Activated CD4-positive, alpha-beta T cell treated with anti-CD3 and anti-CD28 coated beads for 1 hour (primary cell): ENCODE measurements around the gene MATN4.

Experiments used
- DNase-seq: peaks from one replicate; pipeline ENCODE4 v3.0.0-alpha.2; 2020

MATN4 gene

DNA sequence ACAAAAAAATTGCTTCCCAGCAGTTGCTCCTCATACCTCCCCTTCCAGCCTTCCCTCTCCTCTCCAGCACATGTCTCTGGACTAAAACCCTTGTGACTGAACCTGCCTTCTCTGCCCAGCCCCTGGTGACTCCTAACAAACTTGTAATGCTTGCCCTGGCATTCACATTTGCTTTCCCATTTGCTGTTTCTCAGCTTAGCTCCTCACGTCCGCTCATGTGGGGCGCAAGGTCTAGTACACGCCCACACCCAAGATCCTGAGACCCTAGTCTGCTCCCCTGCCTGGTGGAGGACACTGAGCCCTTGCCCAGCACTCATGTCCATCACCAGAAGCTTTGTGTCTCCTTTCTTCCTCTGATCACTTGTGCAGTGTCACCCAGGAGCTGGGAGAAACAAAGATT, 19.7 kb downstream of the MATN4 start:
- DNase-seq = no peak

DNA sequence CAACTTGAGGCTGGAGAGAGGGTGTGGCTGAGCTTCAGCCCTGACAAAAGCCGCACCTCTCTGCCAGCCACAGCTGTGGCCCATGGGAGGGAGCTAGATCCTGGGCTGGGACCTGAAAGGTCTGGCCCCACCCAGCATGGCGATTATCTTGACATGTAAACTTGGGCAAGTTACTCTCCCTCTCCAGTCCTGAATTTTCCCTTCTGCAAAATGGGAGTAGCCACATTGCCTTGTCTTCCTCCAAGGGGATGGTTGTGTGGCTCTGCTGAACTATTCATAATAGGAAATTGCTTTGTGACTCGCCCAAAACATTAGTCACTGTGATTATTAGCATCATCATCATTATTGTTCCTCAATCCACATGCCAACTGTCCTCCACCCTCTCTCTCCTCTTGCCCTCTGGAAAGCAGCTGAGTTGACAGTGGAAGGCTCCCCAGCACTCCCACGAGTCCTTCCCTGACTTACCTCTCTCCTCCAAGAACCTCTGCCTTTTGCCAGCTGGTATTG, 24.5 kb downstream of the MATN4 start:
- DNase-seq = no peak

- DNase-seq = no peak
Measured at GRCh38 chr20:45282700-45283550, 25.2 kb downstream of the MATN4 start.

DNA sequence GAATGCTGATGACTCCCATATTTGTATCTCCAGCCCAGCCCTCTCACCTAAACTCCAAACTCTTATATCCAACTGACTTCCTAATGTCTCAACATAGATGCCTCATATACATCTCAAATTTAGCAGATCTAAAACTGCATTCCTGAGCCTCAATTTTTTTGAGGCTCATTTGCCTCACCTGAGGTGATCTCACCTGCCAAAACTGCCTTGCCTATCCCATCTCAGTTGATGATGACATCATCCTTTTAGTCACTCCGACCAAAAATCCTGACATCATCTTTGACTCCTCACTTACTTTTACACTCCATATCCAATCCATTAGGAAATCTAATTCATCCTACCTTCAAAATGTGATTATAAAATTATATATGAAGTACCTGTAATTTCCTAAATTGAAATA, 28.1 kb downstream of the MATN4 start:
- no peak for DNase-seq

GRCh38 chr20:45275338-45275737, 32.8 kb downstream of the MATN4 start:
- no peak for DNase-seq

DNA sequence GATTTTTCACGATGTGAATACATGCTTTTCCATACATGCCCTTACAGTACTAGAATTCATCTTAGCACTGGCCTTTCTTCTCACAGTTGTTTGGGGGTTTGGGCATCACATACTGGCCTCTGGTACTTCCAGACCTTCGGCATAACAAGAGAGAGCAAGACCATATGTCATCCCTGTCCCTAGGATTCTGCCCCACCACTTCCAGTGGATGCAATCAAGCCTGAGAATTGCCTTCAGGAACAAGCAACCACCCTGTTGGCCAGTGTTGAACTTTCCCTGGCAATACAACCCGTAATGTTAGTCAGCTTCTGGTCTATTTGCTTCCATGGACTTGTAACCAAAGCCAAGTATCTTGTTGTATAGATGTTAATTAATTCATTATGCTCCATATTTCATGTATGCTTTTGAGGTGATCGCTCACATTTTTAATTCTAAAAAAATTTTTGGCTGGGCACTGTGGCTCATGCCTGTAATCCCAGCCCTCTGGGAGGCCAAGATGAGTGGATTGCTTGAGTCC, 38.3 kb downstream of the MATN4 start:
- no peak for DNase-seq

- DNase-seq = no peak
Measured at GRCh38 chr20:45269056-45269455, 39.0 kb downstream of the MATN4 start.

- DNase-seq = no peak
Measured at GRCh38 chr20:45268531-45268930, 39.6 kb downstream of the MATN4 start.

DNA sequence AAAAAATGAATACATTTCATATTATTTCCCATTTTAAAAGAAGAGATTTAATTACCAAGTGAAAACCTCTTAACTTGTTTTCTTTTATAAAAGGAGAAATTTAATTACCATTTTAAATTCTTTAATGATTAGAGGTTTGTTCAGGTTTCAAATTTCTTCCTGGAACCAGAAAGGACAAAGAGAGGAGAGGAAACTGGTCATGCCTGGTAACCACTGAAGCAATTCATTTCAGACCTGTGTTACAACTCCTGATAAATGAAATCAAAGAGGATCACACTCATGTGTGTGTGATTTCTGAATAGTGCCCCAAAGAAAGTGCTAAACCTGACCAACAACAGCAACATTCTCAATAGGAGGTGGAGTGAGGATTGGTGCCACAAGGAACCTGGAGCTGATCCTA, 41.1 kb downstream of the MATN4 start:
- no peak for DNase-seq

- no peak for DNase-seq
Measured at GRCh38 chr20:45263556-45264266, 44.4 kb downstream of the MATN4 start.

DNA sequence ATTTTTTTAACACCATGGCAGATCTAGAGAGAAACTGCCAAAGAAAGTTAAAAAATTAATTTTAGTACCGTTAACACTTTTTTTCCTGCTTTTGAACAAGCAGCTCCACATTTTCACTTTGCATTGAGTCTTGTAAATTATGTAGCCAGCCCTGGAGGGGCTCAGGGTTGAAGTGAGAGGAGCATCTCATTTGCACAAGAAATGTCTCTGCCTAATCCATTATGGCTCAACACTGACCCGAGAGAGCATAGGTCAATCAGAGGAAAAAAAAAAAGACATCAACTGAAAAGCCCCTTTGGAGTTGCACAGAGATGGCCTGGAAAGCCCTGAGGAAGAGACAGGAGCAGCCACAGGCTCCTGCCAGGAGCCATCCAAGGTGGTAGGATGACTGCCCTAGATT, 49.4 kb downstream of the MATN4 start:
- no peak for DNase-seq

DNA sequence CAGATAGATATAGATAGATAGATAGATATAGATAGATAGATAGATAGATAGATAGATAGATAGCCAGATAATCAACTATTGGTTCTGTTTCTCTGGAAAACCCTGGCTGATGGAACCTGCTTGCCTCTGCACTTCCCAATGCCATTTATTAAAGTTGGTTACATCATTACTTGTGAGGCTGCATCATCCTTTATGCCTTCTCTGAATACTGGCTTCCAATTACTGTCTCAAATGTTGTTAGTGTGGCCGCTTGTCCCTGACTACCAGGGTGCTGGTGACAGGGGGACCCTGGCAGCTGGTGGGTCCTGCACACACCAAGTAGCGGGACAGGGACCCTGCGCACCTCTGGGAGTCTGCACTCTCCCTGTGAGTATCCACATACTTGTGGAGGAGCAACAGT, 49.8 kb downstream of the MATN4 start:
- DNase-seq = no peak

GRCh38 chr20:45257711-45258110, 50.4 kb downstream of the MATN4 start:
- no peak for DNase-seq

GRCh38 chr20:45257161-45257560, 50.9 kb downstream of the MATN4 start:
- DNase-seq = no peak

DNA sequence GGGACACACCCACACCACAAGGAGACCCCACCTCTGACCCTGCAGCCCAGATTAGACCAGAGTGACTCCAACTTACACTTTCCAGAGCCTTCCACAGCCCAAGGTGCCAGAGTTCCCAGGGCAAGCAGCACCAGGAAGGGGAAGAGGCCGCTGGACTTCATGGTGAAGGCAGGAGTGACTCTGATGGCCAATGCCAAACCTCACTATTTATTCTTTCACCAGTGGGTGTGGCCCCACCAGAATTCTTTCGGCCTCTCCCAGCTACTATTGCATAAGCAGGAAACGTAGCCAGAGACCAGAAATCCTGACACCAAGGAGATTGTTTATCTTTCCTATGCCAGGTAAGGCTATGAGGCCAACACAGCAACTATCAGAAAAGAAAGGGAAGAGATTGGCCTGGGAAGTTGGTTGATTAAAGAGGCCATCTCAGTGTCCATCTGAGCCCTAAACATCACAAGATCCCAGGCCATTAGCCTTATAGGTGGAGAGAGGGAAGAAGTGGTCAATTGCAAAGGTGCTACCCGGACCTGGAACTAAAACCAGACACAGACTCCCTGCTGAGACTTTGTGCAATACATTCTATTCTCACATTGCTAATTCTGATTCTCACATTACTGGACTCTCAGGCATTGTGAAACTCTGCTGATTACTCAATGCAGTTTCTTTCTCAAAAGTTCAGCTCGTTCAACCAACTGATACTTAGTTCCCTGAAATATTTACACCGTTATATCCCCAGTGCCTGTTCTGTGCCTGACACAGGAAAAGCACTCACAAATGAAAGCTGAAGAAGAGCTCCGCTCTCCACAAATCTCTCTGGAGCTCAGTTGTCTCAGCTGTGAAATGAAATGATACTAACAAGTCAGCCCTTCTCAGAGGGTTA, 53.5 kb downstream of the MATN4 start, which contains the start of gene SLPI:
SLPI (minus strand) TSS at position 182 of the 880 bp plus-strand sequence; CDS start at position 161, 21 bp downstream.
- no peak for DNase-seq

- DNase-seq = no peak
Measured at GRCh38 chr20:45253261-45253660, 54.8 kb downstream of the MATN4 start.

- DNase-seq = no peak
Measured at GRCh38 chr20:45251884-45252560, 56.1 kb downstream of the MATN4 start.

GRCh38 chr20:45248609-45249008, 59.5 kb downstream of the MATN4 start:
- no peak for DNase-seq

GRCh38 chr20:45247865-45248264, 60.2 kb downstream of the MATN4 start:
- no peak for DNase-seq

DNA sequence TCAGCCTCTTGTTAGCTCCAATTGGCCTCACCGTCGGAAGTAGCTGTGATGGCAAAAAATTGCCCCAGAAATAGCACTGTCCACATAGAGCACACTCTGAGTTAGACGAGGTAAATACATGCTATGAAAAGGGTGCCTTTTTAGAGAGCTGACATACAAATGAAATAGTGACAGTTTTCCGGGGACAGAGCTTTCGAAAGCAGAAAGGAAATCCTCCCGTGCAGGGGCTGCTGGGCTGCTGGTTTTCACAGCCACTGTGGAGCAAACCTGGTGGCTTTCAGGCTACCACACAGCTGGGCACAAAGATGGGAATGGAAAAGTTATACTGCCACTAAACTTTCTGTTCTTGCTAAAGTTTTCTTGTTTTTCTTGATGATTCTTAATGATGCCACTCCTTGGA, 62.0 kb downstream of the MATN4 start:
- no peak for DNase-seq
